ENCODE data around the gene FLOT1. TPM values are rescaled to one million over a fixed set of nuclear protein-coding genes. Genes with fewer than 3 reads are reported as not detected.
A peak's percentile ranks its signal among the peaks of the same experiment; 100 is the strongest.

The FLOT1 gene
- total and polyA plus RNA-seq, 9 of the 15 experiments (the other 6 are each of a cell fraction or from before 2014, with no cell fraction given): 11.7 to 149 (median 118) TPM

GRCh38 chr6:30683980-30684338, 58.5 kb downstream of the FLOT1 start:
- H3K9me1 ChIP-seq (ENCODE audit: control insufficient read depth, insufficient read depth, low read length): no peaks in the 10 kb centered on the region
- DNase-seq (ENCODE audit: extremely low read depth in 1 of 4, low spot score in 3 of 4) (peak in 2 of 4 experiments; percentile 6 to 39), ATAC-seq (no peak), FAIRE-seq (peak; percentile 23)
- no peaks in the 10 kb centered on the region; the same call in 1 of the 2 replicates for H4K20me1 ChIP-seq (replicated peaks; ENCODE audit: control insufficient read depth, insufficient read depth, low read length)
- intact Hi-C loops (cut with micrococcal nuclease) (loop anchor here (5.0 to 10.0 kb wide), 2 partner anchors 131 to 403 kb away; no protein-coding TSS in a partner anchor), in situ Hi-C loops (cut with MboI) (no loop called here)
- BruUV-seq (replicated peaks): no TSS peak
- WGBS (ENCODE audit: insufficient coverage, low coverage, missing lambda C conversion rate): 0% methylated on average over 2 of the region's 2 CpGs
- peaks cover 94% of the 10 kb centered on the region for H3K79me2 ChIP-seq (ENCODE audit: control insufficient read depth, insufficient read depth, low read length)
- peak overlapping the region; percentile 88 for H3K27ac ChIP-seq (ENCODE audit: extremely low read depth, low read depth, low read length)
- H3K4me3 ChIP-seq: peak overlapping the region; percentile 81
- peaks cover 53 to 92% of the 10 kb centered on the region in 2 experiments for H3K4me1 ChIP-seq (replicated peaks in 1 of 2; ENCODE audit: control insufficient read depth in 2 of 2, insufficient read depth in 2 of 2, low read length in 2 of 2)
- H2AFZ ChIP-seq (ENCODE audit: low read depth, low read length): peak overlapping the region; percentile 25; the same call in 1 of the 2 replicates
- peak overlapping the region; percentile 81 to 95 for H3K9ac ChIP-seq (ENCODE audit: insufficient read depth in 1 of 2, low read depth in 2 of 2, low read length in 2 of 2)
- H3K27me3 ChIP-seq (ENCODE audit: control insufficient read depth in 2 of 2, insufficient read depth in 2 of 2, low read length in 2 of 2): no peaks in the 10 kb centered on the region
- CTCF ChIA-PET (ENCODE audit: low intra/inter-chr PET ratio): interaction anchor here (0.6 kb wide), 1 partner anchor 200 kb away, joined by 3 read pairs; no protein-coding TSS in a partner anchor
- H3K9me3 ChIP-seq (replicated peaks; ENCODE audit: control insufficient read depth, insufficient read depth, low read depth, low read length): no peaks in the 10 kb centered on the region
- POLR2A ChIA-PET: interaction anchor here (0.9 to 7.0 kb wide), 4 partner anchors 36 to 69 kb away, joined by 3 to 118 read pairs (median 4); partner anchors contain the start of genes MDC1 and TUBB
- peaks cover 25% of the 10 kb centered on the region for H3K36me3 ChIP-seq (ENCODE audit: control insufficient read depth, insufficient read depth, low read length)
- peak overlapping the region; percentile 97 for H3K4me2 ChIP-seq (ENCODE audit: insufficient read depth, low read length)
- TF ChIP-seq ZNF589 (CRISPR knock-in tag; IDR thresholded peaks at IDR 0.05; ENCODE audit: low read depth) (no peak), MTA3 (IDR thresholded peaks at IDR 0.05; ENCODE audit: borderline replicate concordance) (0 out of 2 replicates have a peak, but pooled peaks have one; percentile 12), MXI1 (IDR thresholded peaks at IDR 0.05; ENCODE audit: low read depth, low read length) (no peak), THRAP3 (IDR thresholded peaks at IDR 0.05; ENCODE audit: borderline replicate concordance) (no peak), ZNF311 (CRISPR knock-in tag; IDR thresholded peaks at IDR 0.05) (no peak), ZBTB40 (IDR thresholded peaks at IDR 0.05) (peak; percentile 32; the same call in 1 of the 2 replicates), ZBTB40 (CRISPR knock-in tag; IDR thresholded peaks at IDR 0.05) (no peak), HDGF (IDR thresholded peaks at IDR 0.05) (peak; percentile 46; the same call in 1 of the 2 replicates), RBM34 (IDR thresholded peaks at IDR 0.05; ENCODE audit: borderline replicate concordance, insufficient read depth, low read length) (no peak), NR1H2 (CRISPR knock-in tag; IDR thresholded peaks at IDR 0.05) (0 out of 2 replicates have a peak, but pooled peaks have one; percentile 42), FOXM1 (IDR thresholded peaks at IDR 0.05; ENCODE audit: low read depth) (0 out of 2 replicates have a peak, but pooled peaks have one; percentile 10), FOXM1 (CRISPR knock-in tag; IDR thresholded peaks at IDR 0.05; ENCODE audit: low read depth) (no peak)
- TF ChIP-seq, protein P1, sequence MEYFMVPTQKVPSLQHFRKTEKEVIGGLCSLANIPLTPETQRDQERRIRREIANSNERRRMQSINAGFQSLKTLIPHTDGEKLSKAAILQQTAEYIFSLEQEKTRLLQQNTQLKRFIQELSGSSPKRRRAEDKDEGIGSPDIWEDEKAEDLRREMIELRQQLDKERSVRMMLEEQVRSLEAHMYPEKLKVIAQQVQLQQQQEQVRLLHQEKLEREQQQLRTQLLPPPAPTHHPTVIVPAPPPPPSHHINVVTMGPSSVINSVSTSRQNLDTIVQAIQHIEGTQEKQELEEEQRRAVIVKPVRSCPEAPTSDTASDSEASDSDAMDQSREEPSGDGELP (CRISPR knock-in tag; IDR thresholded peaks at IDR 0.05; ENCODE audit: borderline replicate concordance): peak; percentile 2; the same call in 1 of the 2 replicates
